Left ventricle myocardium inferior (tissue), 1 donor: ENCODE measurements around the gene PRDM16. TPM values are rescaled to one million over a fixed set of nuclear protein-coding genes. Genes with fewer than 3 reads are reported as not detected.
A peak's percentile ranks its signal among the peaks of the same experiment; 100 is the strongest.

Experiments used
- DNase-seq: peaks from one replicate; pipeline ENCODE4 v3.0.0-alpha.2; 2020
- H3K27ac ChIP-seq: fragments of 200-600 bp; replicated peaks from 2 replicates; pipeline ENCODE4 v1.8.0; 2021
- H3K27me3 ChIP-seq: fragments of 200-600 bp; 2 replicates; pipeline ENCODE4 v1.8.0; 2021; ENCODE audit warnings: low read depth
- H3K36me3 ChIP-seq: fragments of 200-600 bp; 2 replicates; pipeline ENCODE4 v1.8.0; 2021
- H3K4me1 ChIP-seq: fragments of 200-600 bp; 2 replicates; pipeline ENCODE4 v1.8.0; 2021
- H3K4me3 ChIP-seq: fragments of 200-600 bp; 2 replicates; pipeline ENCODE4 v1.8.0; 2021; ENCODE audit warnings: mild to moderate bottlenecking, moderate library complexity
- H3K9me3 ChIP-seq: fragments of 200-600 bp; replicated peaks from 2 replicates; pipeline ENCODE4 v1.8.0; 2021
- intact Hi-C: fragments of 100-400 bp; cut with micrococcal nuclease; formaldehyde crosslinking; loops from one replicate; pipeline ENCODE4 v1.11.0; 2022
- total RNA-seq: library from RNA; stranded (reverse); fragmentation: NEBNext Ultra II Directional; extraction: Animal tissue kit (Norgen Biotek cat#: 25700); gene quantifications from one replicate; pipeline ENCODE4 v1.2.1, GENCODE V29; 2021
- TF ChIP-seq, protein P1 (sequence below): fragments of 200-600 bp; IDR thresholded peaks from 2 replicates; pipeline ENCODE4 v1.8.0; 2021; ENCODE audit warnings: antibody characterized with exemption, mild to moderate bottlenecking, borderline replicate concordance
- donor health status: DM: no; HTN: yes; CAD: no; lungs with severe emphysema.

PRDM16 gene
- total RNA-seq, 1 donor from 2014 or later, result 16.6 TPM

DNA sequence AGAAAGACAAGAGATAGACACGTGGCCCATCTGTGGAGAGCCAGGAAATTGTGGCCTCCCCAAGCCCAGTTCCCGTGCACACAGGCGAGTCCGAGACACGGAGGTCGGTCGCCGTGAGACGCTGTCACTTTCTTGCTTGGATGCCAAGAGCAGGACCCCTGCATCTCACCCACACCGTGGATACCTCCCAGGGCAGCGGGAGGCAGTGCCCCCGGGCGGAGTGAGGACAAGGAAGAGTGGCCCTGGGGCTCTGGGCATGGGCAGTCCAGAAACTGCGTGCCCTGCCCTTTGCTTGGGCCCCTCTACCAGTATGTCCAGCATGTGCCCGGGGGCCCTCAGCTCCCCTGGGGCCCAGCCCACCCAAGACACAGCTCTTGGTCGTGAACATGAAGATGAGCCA is 360.8 kb downstream of the PRDM16 start:
- DNase-seq, result no peak
- intact Hi-C loops, result no loop called here
- no peak overlapping the region for H3K4me3 ChIP-seq
- peaks cover 2% of the 10 kb centered on the region for H3K4me1 ChIP-seq
- TF ChIP-seq, protein P1, sequence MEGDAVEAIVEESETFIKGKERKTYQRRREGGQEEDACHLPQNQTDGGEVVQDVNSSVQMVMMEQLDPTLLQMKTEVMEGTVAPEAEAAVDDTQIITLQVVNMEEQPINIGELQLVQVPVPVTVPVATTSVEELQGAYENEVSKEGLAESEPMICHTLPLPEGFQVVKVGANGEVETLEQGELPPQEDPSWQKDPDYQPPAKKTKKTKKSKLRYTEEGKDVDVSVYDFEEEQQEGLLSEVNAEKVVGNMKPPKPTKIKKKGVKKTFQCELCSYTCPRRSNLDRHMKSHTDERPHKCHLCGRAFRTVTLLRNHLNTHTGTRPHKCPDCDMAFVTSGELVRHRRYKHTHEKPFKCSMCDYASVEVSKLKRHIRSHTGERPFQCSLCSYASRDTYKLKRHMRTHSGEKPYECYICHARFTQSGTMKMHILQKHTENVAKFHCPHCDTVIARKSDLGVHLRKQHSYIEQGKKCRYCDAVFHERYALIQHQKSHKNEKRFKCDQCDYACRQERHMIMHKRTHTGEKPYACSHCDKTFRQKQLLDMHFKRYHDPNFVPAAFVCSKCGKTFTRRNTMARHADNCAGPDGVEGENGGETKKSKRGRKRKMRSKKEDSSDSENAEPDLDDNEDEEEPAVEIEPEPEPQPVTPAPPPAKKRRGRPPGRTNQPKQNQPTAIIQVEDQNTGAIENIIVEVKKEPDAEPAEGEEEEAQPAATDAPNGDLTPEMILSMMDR, result no peak
- H3K9me3 ChIP-seq, result no peaks in the 10 kb centered on the region
- H3K36me3 ChIP-seq, result peaks cover 18% of the 10 kb centered on the region
- no peak overlapping the region for H3K27ac ChIP-seq
- H3K27me3 ChIP-seq, result peaks cover 18% of the 10 kb centered on the region

- Histone ChIP-seq H3K27me3 (peaks cover 23% of the 10 kb centered on the region), H3K36me3 (peaks cover 18% of the 10 kb centered on the region), H3K4me1 (no peaks in the 10 kb centered on the region), H3K4me3 (no peak overlapping the region), H3K9me3 (no peaks in the 10 kb centered on the region), H3K27ac (no peak overlapping the region)
- DNase-seq, result no peak
- intact Hi-C loops, result no loop called here
- TF ChIP-seq, protein P1, result no peak
Observed at GRCh38 chr1:3430406-3430805, 361.4 kb downstream of the PRDM16 start.

GRCh38 chr1:3430820-3431219 is 361.8 kb downstream of the PRDM16 start:
- intact Hi-C loops, result no loop called here
- Histone ChIP-seq H3K27me3 (peaks cover 20% of the 10 kb centered on the region), H3K27ac (no peak overlapping the region), H3K4me3 (no peak overlapping the region), H3K9me3 (no peaks in the 10 kb centered on the region), H3K36me3 (peaks cover 17% of the 10 kb centered on the region), H3K4me1 (no peaks in the 10 kb centered on the region)
- no peak for DNase-seq
- TF ChIP-seq, protein P1, result no peak

- no peak overlapping the region for H3K27ac ChIP-seq
- intact Hi-C loops, result no loop called here
- no peak overlapping the region for H3K4me3 ChIP-seq
- TF ChIP-seq, protein P1, result peak; percentile 9
- H3K9me3 ChIP-seq, result no peaks in the 10 kb centered on the region
- H3K4me1 ChIP-seq, result no peaks in the 10 kb centered on the region
- H3K27me3 ChIP-seq, result peaks cover 22% of the 10 kb centered on the region
- peaks cover 13% of the 10 kb centered on the region for H3K36me3 ChIP-seq
- no peak for DNase-seq
Observed at GRCh38 chr1:3431266-3431665, 362.3 kb downstream of the PRDM16 start.

GRCh38 chr1:3431686-3432085 is 362.7 kb downstream of the PRDM16 start:
- Histone ChIP-seq H3K4me3 (no peak overlapping the region), H3K27me3 (peaks cover 27% of the 10 kb centered on the region), H3K27ac (no peak overlapping the region), H3K9me3 (no peaks in the 10 kb centered on the region), H3K36me3 (peaks cover 8% of the 10 kb centered on the region), H3K4me1 (no peaks in the 10 kb centered on the region)
- intact Hi-C loops, result no loop called here
- TF ChIP-seq, protein P1, result no peak
- no peak for DNase-seq

GRCh38 chr1:3432306-3432705 is 363.3 kb downstream of the PRDM16 start:
- H3K27ac ChIP-seq, result no peak overlapping the region
- H3K36me3 ChIP-seq, result peaks cover 6% of the 10 kb centered on the region
- TF ChIP-seq, protein P1, result no peak
- intact Hi-C loops, result no loop called here
- DNase-seq, result no peak
- H3K27me3 ChIP-seq, result peaks cover 29% of the 10 kb centered on the region
- H3K4me3 ChIP-seq, result no peak overlapping the region
- H3K4me1 ChIP-seq, result no peaks in the 10 kb centered on the region
- no peaks in the 10 kb centered on the region for H3K9me3 ChIP-seq
